Tibial nerve (tissue), 4 donors: ENCODE measurements around the gene ERCC1. TPM values are rescaled to one million over a fixed set of nuclear protein-coding genes. Genes with fewer than 3 reads are reported as not detected.
A peak's percentile ranks its signal among the peaks of the same experiment; 100 is the strongest.

ENCODE experiments used
- DNase-seq, 2 donors: peaks; one replicate each; pipeline ENCODE4 v3.0.0-alpha.2; 2019; ENCODE audit warnings: low spot score in 2 of 2
- H3K27ac ChIP-seq, 4 donors: fragments of 200-600 bp; sonication (generic) in 3 of 4; one replicate each; pipeline ENCODE4 v1.5.1; 2017 to 2019; ENCODE audit warnings: mild to moderate bottlenecking in 1 of 4
- H3K27me3 ChIP-seq, 2 donors: fragments of 200-600 bp; sonication (generic) in 1 of 2; one replicate each; pipeline versions ENCODE4 v1.5.1 to v1.6.0; 2017 to 2019
- H3K36me3 ChIP-seq, 3 donors: fragments of 200-600 bp; sonication (generic); one replicate each; pipeline ENCODE4 v1.5.1; 2018 to 2019
- H3K4me1 ChIP-seq, 4 donors: fragments of 200-600 bp; sonication (generic) in 3 of 4; one replicate each; pipeline ENCODE4 v1.5.1; 2017 to 2019
- H3K4me3 ChIP-seq, 4 donors: fragments of 200-600 bp; sonication (generic) in 3 of 4; one replicate each; pipeline ENCODE4 v1.5.1; 2017 to 2019; ENCODE audit warnings: mild to moderate bottlenecking in 1 of 4, moderate library complexity in 1 of 4
- H3K9me3 ChIP-seq, 4 donors: fragments of 200-600 bp; sonication (generic) in 3 of 4; one replicate each; pipeline ENCODE4 v1.5.1; 2017 to 2019
- CTCF ChIP-seq, 5 experiments: fragments of 200-600 bp in 3 of 5; fragments of 450-650 bp in 2 of 5; sonication (generic) in 3 of 5; IDR thresholded peaks; one replicate each; pipeline ENCODE4 v1.5.1; 2016 to 2019; ENCODE audit warnings: antibody characterized with exemption in 5 of 5, mild to moderate bottlenecking in 3 of 5, moderate library complexity in 2 of 5
- EP300 ChIP-seq, 2 donors: sonication (generic); formaldehyde crosslinking; IDR thresholded peaks; one replicate each; pipeline ENCODE4 v1.6.1; 2017; ENCODE audit warnings: antibody characterized with exemption in 2 of 2, mild to moderate bottlenecking in 1 of 2
- POLR2A ChIP-seq, 2 donors: fragments of 450-650 bp; IDR thresholded peaks; one replicate each; pipeline ENCODE4 v1.6.1; 2017; ENCODE audit warnings: antibody characterized with exemption in 2 of 2, mild to moderate bottlenecking in 2 of 2, moderate library complexity in 2 of 2
- WGBS, 2 donors: methylation state at CpG; one replicate each; pipeline ENCODE4 v1.1.5; 2018; 5-methylcytosine and 5-hydroxymethylcytosine counted together
- total RNA-seq, 4 donors: library from RNA; depleted of rRNA; stranded (reverse); fragments of >200 nt; gene quantifications; one replicate each; pipeline ENCODE4 v1.1.0, GENCODE V29; 2016

The ERCC1 gene
- total RNA-seq, 4 donors from 2014 or later, result 95.5 to 161 (median 99.2) TPM

- Histone ChIP-seq H3K9me3 (no peaks in the 10 kb centered on the region), H3K27me3 (no peaks in the 10 kb centered on the region), H3K36me3 (no peaks in the 10 kb centered on the region), H3K4me3 (peak overlapping the region; percentile 41 to 54 (median 48)), H3K4me1 (peaks cover 0 to 54% (median 10%) of the 10 kb centered on the region in 4 donors), H3K27ac (peak overlapping the region; percentile 94 to 98 (median 96))
- peak in 1 of 2 donors; percentile 56 for TF ChIP-seq POLR2A (IDR thresholded peaks at IDR 0.05)
- TF ChIP-seq EP300 (IDR thresholded peaks at IDR 0.05), result peak; percentile 64 to 77
- TF ChIP-seq CTCF (IDR thresholded peaks at IDR 0.05), result peak in 3 of 5 experiments; percentile 10 to 27 (median 10)
- peak; percentile 91 to 92 for DNase-seq
- WGBS, 2 donors, result 10 to 12% methylated on average over 31 to 37 of the region's 47 CpGs
These were observed 20.8 kb upstream of the ERCC1 start for GRCh38 chr19:45444318-45445041.

GRCh38 chr19:45443462-45444317 is 20.0 kb upstream of the ERCC1 start:
- Histone ChIP-seq H3K27me3 (no peaks in the 10 kb centered on the region), H3K4me1 (peaks cover 0 to 52% (median 10%) of the 10 kb centered on the region in 4 donors), H3K27ac (peak overlapping the region; percentile 94 to 98 (median 96)), H3K9me3 (no peaks in the 10 kb centered on the region), H3K4me3 (peak overlapping the region; percentile 41 to 54 (median 48)), H3K36me3 (no peaks in the 10 kb centered on the region)
- 1% methylated on average over 43 to 49 of the region's 49 CpGs for WGBS, 2 donors
- DNase-seq, result peak; percentile 94 to 97
- TF ChIP-seq CTCF (IDR thresholded peaks at IDR 0.05), result peak in 2 of 5 experiments; percentile 21 to 34
- TF ChIP-seq EP300 (IDR thresholded peaks at IDR 0.05), result peak; percentile 97 to 98
- TF ChIP-seq POLR2A (IDR thresholded peaks at IDR 0.05), result peak; percentile 64 to 75

- Histone ChIP-seq H3K4me3 (peak overlapping the region; percentile 41 to 54 (median 48)), H3K9me3 (no peaks in the 10 kb centered on the region), H3K4me1 (peaks cover 0 to 52% (median 10%) of the 10 kb centered on the region in 4 donors), H3K27ac (peak overlapping the region; percentile 94 to 98 (median 96)), H3K27me3 (no peaks in the 10 kb centered on the region), H3K36me3 (no peaks in the 10 kb centered on the region)
- DNase-seq, result peak; percentile 48 to 66
- 19 to 22% methylated on average over 15 of the region's 15 CpGs for WGBS, 2 donors
- TF ChIP-seq CTCF (IDR thresholded peaks at IDR 0.05) (no peak), EP300 (IDR thresholded peaks at IDR 0.05) (no peak), POLR2A (IDR thresholded peaks at IDR 0.05) (no peak)
These were observed 19.2 kb upstream of the ERCC1 start for GRCh38 chr19:45442778-45443461.

- 78 to 89% methylated on average over 2 of the region's 2 CpGs for WGBS, 2 donors
- H3K36me3 ChIP-seq, result no peaks in the 10 kb centered on the region
These were observed 18.7 kb upstream of the ERCC1 start for GRCh38 chr19:45442408-45442777.

More at GRCh38 chr19:45442408-45442777, 18.7 kb upstream of the ERCC1 start:
- Histone ChIP-seq H3K4me3 (no peak overlapping the region), H3K9me3 (no peaks in the 10 kb centered on the region), H3K4me1 (peaks cover 0 to 52% (median 10%) of the 10 kb centered on the region in 4 donors), H3K27ac (peak overlapping the region in 3 of 4 donors; percentile 94 to 98 (median 94)), H3K27me3 (no peaks in the 10 kb centered on the region)
- DNase-seq, result no peak
- TF ChIP-seq CTCF (IDR thresholded peaks at IDR 0.05) (no peak), EP300 (IDR thresholded peaks at IDR 0.05) (no peak), POLR2A (IDR thresholded peaks at IDR 0.05) (no peak)
